Bone marrow (tissue), 2 donors: ENCODE data around the gene CERS3.
A peak's percentile ranks its signal among the peaks of the same experiment; 100 is the strongest.

ENCODE experiments used
- DNase-seq, 2 donors: peaks; one replicate each; lab custom pipeline; 2025; lab: John Stamatoyannopoulos, UW

CERS3 gene

GRCh38 chr15:100528833-100529428 lies at the start of gene CERS3:
TSS of gene CERS3 (minus strand) at chr15:100528950. CDS start at chr15:100501849, 27,101 bp downstream.
- DNase-seq = no peak

GRCh38 chr15:100573526-100573925 lies 44.8 kb upstream of the CERS3 start:
- no peak for DNase-seq

- no peak for DNase-seq
Measured at GRCh38 chr15:100572362-100572983, 43.7 kb upstream of the CERS3 start.

GRCh38 chr15:100571592-100572167 lies 42.9 kb upstream of the CERS3 start:
- DNase-seq = no peak

- no peak for DNase-seq
Measured at GRCh38 chr15:100570735-100571313, 42.1 kb upstream of the CERS3 start.

GRCh38 chr15:100570275-100570674 lies 41.5 kb upstream of the CERS3 start:
- no peak for DNase-seq

- no peak for DNase-seq
Measured at GRCh38 chr15:100569391-100569790, 40.6 kb upstream of the CERS3 start.

- DNase-seq = no peak
Measured at GRCh38 chr15:100566850-100567628, 38.3 kb upstream of the CERS3 start.

- DNase-seq = no peak
Measured at GRCh38 chr15:100565591-100565990, 36.8 kb upstream of the CERS3 start.

GRCh38 chr15:100560323-100560722 lies 31.6 kb upstream of the CERS3 start:
- DNase-seq = no peak

GRCh38 chr15:100559330-100559729 lies 30.6 kb upstream of the CERS3 start:
- no peak for DNase-seq

GRCh38 chr15:100558771-100559254 lies 30.1 kb upstream of the CERS3 start:
- DNase-seq = no peak

- DNase-seq = no peak
Measured at GRCh38 chr15:100553468-100553867, 24.7 kb upstream of the CERS3 start.

GRCh38 chr15:100547961-100548360 lies 19.2 kb upstream of the CERS3 start:
- DNase-seq = no peak

- DNase-seq = no peak
Measured at GRCh38 chr15:100544946-100545345, 16.2 kb upstream of the CERS3 start.

GRCh38 chr15:100544338-100544841 lies 15.6 kb upstream of the CERS3 start:
- DNase-seq = no peak

- no peak for DNase-seq
Measured at GRCh38 chr15:100542290-100542689, 13.5 kb upstream of the CERS3 start.

- peak; percentile 16 to 29 for DNase-seq
Measured at GRCh38 chr15:100537331-100537730, 8.6 kb upstream of the CERS3 start.

GRCh38 chr15:100536733-100537132 lies 8.0 kb upstream of the CERS3 start:
- DNase-seq = no peak

- DNase-seq = no peak
Measured at GRCh38 chr15:100533886-100534285, 5.1 kb upstream of the CERS3 start.

- DNase-seq = no peak
Measured at GRCh38 chr15:100531823-100532327, 3.1 kb upstream of the CERS3 start.

- DNase-seq = no peak
Measured at GRCh38 chr15:100531204-100531603, 2.5 kb upstream of the CERS3 start.
